ENCODE measurements around the gene ARPC3.
A peak's percentile ranks its signal among the peaks of the same experiment; 100 is the strongest.
"Not testable (repeated sequence)": the region's sequence is repeated elsewhere in the genome, so short reads cannot be mapped to it uniquely, and the experiment has no call there.

Gene ARPC3

GRCh38 chr12:110424237-110424636 is 25.9 kb downstream of the ARPC3 start:
- intact Hi-C loops (cut with DNase I) = no loop called here
- no peak for DNase-seq

DNA sequence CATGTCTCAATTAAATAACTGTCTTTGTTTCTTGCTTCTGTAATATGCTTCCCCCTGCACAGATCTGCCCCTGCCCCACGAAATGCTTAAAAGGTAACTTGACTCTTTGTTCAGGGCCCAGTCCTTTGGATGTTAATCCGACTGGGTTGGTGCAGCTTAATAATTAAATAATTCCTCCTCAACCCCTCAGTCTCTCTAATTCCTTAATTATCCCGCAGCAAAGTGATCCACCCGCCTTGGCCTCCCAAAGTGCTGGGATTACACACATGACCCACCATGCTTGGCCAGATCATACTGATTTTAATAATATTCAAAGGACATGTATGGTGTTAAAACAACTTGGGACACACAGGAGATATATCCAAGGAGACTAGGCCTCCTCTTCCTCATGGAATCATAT is 28.4 kb downstream of the ARPC3 start:
- intact Hi-C loops (cut with DNase I) = no loop called here
- DNase-seq = no peak

DNA sequence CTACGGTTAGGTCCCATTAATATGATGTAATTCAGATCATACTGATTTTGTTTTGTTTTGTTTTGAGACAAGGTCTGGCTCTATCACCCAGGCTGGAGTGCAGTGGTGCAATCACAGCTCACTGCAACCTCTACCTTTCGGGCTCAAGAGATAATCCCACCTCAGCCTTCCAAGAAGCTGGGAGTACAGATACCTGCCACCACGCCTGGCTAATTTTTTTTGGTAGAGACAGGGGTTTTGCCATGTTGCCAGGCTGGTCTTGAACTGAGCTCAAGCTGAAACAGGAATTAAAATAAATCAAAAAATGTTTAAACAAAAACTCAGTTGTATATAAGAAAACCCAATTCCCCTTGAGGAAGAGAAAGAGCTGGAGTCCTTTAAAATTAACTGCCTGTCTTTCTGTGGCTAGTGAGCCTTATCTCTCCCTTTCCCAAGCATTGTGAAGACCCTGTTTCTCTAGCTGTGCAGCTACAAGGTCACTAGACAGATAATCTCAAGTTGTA is 28.9 kb downstream of the ARPC3 start:
- intact Hi-C loops (cut with DNase I) = no loop called here
- DNase-seq = no peak

DNA sequence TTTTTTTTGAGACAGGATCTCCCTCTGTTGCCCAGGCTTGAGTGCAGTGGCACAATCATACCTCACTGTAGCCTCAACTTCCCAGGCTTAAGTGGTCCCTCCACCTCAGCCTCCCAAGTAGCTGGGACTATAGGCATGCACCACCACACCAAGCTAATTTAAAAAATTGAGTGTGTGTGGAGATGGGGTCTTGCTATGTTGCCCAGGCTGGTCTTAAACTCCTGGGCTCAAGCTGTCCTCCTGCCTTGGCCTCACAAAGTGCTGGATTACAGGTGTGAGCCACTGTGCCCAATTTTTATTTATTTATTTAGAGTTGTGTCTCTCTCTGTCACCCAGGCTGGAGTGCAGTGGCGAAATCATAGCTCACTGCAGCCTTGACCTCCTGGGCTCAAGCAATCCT is 29.5 kb downstream of the ARPC3 start:
- intact Hi-C loops (cut with DNase I); DNase-seq: not testable (repeated sequence)

DNA sequence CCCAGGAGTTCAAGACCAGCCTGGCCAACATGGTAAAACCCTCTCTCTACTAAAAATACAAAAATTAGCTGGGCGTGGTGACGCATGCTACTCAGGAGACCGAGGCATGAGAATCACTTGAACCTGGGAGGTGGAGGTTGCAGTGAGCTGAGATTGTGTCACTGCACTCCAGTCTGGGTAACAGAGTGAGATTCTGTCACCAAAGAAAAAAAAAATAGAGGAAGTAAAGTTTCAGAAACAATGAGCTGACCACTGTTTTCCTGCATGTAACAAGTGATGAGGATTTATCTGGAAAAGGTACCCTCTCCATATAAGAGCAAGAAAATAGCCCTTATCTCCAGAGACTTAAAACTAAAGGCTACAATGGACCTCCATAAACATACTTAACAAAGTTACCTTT is 33.0 kb downstream of the ARPC3 start:
- DNase-seq = not testable (repeated sequence)

DNA sequence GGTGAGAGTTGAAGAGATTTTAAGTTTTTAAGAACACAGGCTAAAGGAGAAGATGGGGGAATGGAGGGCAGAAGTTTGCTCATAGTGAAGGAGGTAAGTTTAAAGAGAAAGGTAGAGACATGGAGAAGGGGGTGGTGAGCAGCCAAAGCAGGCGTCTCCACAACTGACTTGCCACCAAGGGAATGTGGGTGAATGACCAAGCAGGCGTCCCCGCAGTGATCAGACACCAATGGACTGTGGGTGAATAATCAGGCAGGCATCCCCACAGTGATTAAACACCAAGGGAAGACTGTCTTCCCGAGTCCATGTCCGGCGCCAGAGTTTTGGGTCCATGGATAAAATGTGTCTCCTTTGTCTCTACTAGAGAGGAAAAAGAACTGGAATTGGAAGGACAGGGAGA is 40.1 kb downstream of the ARPC3 start:
- intact Hi-C loops (cut with DNase I); DNase-seq: not testable (repeated sequence)

More for the DNA sequence above, 33.0 kb downstream of the ARPC3 start:
- intact Hi-C loops (cut with DNase I) = not testable (repeated sequence)

DNA sequence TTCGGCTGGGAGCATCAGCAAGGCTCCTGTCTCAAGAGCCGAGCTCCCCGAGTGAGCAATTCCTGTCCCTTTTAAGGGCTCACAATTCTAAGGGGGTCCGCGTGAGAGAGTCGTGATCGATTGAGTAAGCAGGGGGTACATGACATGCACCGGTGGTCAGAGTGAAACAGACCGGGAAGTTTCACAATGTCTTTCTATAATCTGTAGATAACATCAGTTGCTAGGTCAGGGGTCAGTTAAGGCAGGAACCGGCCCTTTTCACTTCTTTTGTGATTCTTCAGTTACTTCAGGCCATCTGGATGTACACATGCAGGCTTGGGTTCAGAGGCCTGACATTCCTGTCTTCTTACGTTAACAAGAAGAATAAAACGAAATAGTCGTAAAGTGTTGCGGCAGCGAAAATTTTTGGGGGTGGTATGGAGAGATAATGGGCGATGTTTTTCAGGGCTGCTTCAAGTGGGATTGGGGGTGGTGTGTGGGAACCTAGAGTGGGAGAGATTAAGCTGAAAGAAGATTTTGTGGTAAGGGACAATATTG is 44.9 kb downstream of the ARPC3 start:
- DNase-seq; intact Hi-C loops (cut with DNase I): not testable (repeated sequence)

DNA sequence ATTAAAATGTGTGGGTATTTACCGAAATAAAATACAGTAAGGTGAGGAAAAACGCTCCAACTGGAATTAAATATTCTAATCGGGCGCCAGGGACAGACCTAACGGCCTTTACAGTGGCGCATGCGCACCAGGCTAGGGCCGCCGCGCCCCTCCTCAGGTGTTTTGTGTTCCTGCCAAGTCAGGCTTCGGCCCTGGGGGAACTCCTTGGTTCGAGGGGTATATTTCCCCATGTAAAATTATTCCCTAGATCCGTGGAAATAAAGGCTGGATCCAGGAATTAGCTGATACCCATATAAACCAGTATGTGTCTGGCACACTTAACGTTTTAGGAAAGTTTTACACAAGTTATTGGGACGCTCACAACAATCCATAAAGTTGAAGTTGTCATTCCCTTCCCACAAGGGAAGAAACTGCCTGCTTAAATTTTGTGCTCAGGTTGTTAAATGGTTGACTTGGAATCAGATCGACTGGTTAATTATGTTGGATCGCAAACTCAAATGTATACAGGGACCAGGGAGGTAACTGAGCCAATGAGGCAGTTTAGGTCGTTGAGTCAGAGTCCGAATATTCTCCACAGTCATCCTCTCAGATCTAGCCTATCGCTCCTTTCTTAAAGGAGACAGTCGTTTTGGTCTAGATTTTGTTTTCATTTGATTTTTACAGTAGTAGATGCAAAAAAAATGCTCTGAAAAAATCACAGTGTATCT is 46.0 kb downstream of the ARPC3 start:
- DNase-seq = peak; percentile 26 to 88 (median 74)
- intact Hi-C loops (cut with DNase I) = no loop called here

DNA sequence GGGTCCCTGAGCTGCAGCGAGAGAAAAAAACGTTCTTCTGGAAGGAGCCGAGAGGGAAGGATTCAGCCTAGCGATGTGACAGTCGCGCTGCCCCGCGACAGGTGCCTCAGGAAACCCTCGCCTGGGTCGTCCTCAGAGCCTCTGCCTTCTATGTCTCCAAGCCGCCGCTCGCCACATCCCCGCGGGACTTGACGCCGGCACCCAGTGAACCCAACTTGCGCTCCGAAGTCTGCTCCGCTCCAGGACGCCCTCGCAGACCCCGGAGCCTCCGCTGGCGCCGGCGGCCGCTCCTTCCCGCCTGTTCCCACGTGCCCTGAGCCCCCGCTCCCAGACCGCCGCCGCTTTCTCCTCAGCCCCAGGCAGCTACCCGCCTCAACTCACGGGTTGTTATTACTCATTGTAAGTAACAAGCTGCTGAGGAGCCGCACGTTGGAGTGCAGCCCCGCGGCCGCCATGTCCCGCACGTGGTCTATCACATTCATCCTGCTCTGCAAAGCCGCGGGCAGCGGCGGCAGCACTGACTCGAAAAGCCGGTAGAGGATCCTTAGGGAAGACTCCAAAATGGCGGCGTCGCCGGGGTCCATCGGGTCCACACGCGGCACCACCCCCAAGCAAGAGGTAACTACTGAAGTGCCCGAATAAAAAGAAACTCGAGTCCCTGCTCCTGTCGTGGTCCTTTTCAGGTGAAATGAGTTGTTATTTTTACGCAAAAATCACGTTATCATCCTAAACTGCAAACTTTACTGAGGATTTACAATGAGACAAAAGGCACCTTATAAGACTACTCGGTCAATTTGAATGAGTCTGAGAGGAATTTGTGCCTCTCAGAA is 46.8 kb downstream of the ARPC3 start, which contains the start of gene ANAPC7:
TSS of gene ANAPC7 (minus strand) at position 563 of the 830 bp plus-strand sequence. CDS start at position 482, 81 bp downstream.
- intact Hi-C loops (cut with DNase I) = no loop called here

More for the DNA sequence above, 46.8 kb downstream of the ARPC3 start, which contains the start of gene ANAPC7:
- peak; percentile 89 to 97 (median 93) for DNase-seq
